Right atrium auricular region (tissue), 2 donors: Measurements from ENCODE around the gene TAL1. TPM values are rescaled to one million over a fixed set of nuclear protein-coding genes. Genes with fewer than 3 reads are reported as not detected.

Experiments
- DNase-seq: peaks from one replicate; pipeline ENCODE4 v3.0.0-alpha.2; 2019; ENCODE audit warnings: low spot score
- H3K27ac ChIP-seq, 2 donors: fragments of 200-600 bp; sonication (generic); 1 replicate in 1 of 2; 2 replicates in 1 of 2; pipeline ENCODE4 v1.5.1; 2016 to 2019
- H3K27me3 ChIP-seq, 2 donors: fragments of 200-600 bp; sonication (generic); one replicate each; pipeline versions ENCODE4 v1.5.1 to v1.6.0; 2017 to 2019
- H3K36me3 ChIP-seq: fragments of 200-600 bp; sonication (generic); one replicate; pipeline ENCODE4 v1.5.1; 2016
- H3K4me1 ChIP-seq, 2 donors: fragments of 200-600 bp; sonication (generic); one replicate each; pipeline versions ENCODE4 v1.5.1 to v1.6.0; 2017 to 2019
- H3K4me3 ChIP-seq, 2 donors: fragments of 200-600 bp; sonication (generic); 1 replicate in 1 of 2; 2 replicates in 1 of 2; pipeline ENCODE4 v1.5.1; 2017 to 2019; ENCODE audit warnings: mild to moderate bottlenecking in 1 of 2, moderate library complexity in 1 of 2
- H3K9me3 ChIP-seq, 2 donors: fragments of 200-600 bp; sonication (generic); one replicate each; pipeline ENCODE4 v1.5.1; 2019
- CTCF ChIP-seq, 2 donors: fragments of 200-600 bp; sonication (generic); IDR thresholded peaks; one replicate each; pipeline ENCODE4 v1.5.1; 2019; ENCODE audit warnings: antibody characterized with exemption in 2 of 2
- total RNA-seq, 2 donors: library from RNA; depleted of rRNA; stranded (reverse); fragments of >200 nt; gene quantifications; one replicate each; pipeline ENCODE4 v1.1.0, GENCODE V29; 2016

TAL1 gene
- total RNA-seq, 2 donors from 2014 or later = 3.1 to 4.1 TPM

- TF ChIP-seq CTCF (IDR thresholded peaks at IDR 0.05) = no peak
- DNase-seq = no peak
- H3K4me1 ChIP-seq = peaks cover 0 to 16% of the 10 kb centered on the region in 2 donors
- H3K4me3 ChIP-seq = no peak overlapping the region
- H3K36me3 ChIP-seq = no peaks in the 10 kb centered on the region
- H3K27me3 ChIP-seq = no peaks in the 10 kb centered on the region
- no peak overlapping the region for H3K27ac ChIP-seq
- H3K9me3 ChIP-seq = no peaks in the 10 kb centered on the region
Measured at GRCh38 chr1:47179988-47180563, 51.9 kb downstream of the TAL1 start.

GRCh38 chr1:47179017-47179987 lies 52.7 kb downstream of the TAL1 start:
- Histone ChIP-seq H3K27ac (no peak overlapping the region), H3K4me1 (peaks cover 0 to 16% of the 10 kb centered on the region in 2 donors), H3K4me3 (peak overlapping the region; percentile 4 to 43), H3K9me3 (no peaks in the 10 kb centered on the region), H3K27me3 (no peaks in the 10 kb centered on the region), H3K36me3 (no peaks in the 10 kb centered on the region)
- peak; percentile 94 for DNase-seq
- peak; percentile 70 to 92 for TF ChIP-seq CTCF (IDR thresholded peaks at IDR 0.05)

- no peaks in the 10 kb centered on the region for H3K27me3 ChIP-seq
- no peak for TF ChIP-seq CTCF (IDR thresholded peaks at IDR 0.05)
- no peaks in the 10 kb centered on the region for H3K36me3 ChIP-seq
- H3K27ac ChIP-seq = no peak overlapping the region
- no peak overlapping the region for H3K4me3 ChIP-seq
- H3K4me1 ChIP-seq = peaks cover 0 to 16% of the 10 kb centered on the region in 2 donors
- H3K9me3 ChIP-seq = no peaks in the 10 kb centered on the region
- no peak for DNase-seq
Measured at GRCh38 chr1:47178654-47179016, 53.4 kb downstream of the TAL1 start.

- H3K9me3 ChIP-seq = no peaks in the 10 kb centered on the region
- H3K36me3 ChIP-seq = no peaks in the 10 kb centered on the region
- H3K27ac ChIP-seq = no peak overlapping the region
- TF ChIP-seq CTCF (IDR thresholded peaks at IDR 0.05) = no peak
- no peak for DNase-seq
- H3K4me3 ChIP-seq = no peak overlapping the region
- peaks cover 0 to 16% of the 10 kb centered on the region in 2 donors for H3K4me1 ChIP-seq
- H3K27me3 ChIP-seq = no peaks in the 10 kb centered on the region
Measured at GRCh38 chr1:47178020-47178419, 54.0 kb downstream of the TAL1 start.

GRCh38 chr1:47175227-47175934 lies 56.6 kb downstream of the TAL1 start:
- TF ChIP-seq CTCF (IDR thresholded peaks at IDR 0.05) = peak; percentile 96 to 97
- DNase-seq = no peak
- Histone ChIP-seq H3K27me3 (no peaks in the 10 kb centered on the region), H3K36me3 (no peaks in the 10 kb centered on the region), H3K27ac (no peak overlapping the region), H3K9me3 (no peaks in the 10 kb centered on the region), H3K4me3 (no peak overlapping the region), H3K4me1 (peaks cover 0 to 12% of the 10 kb centered on the region in 2 donors)
